Activated CD4-positive, alpha-beta T cell treated with anti-CD3 and anti-CD28 coated beads, Interleukin-2, amount 50 U/mL, for 24 hours (primary cell): ENCODE data around the gene ADGRD1.

Experiments
- DNase-seq, 2 donors: peaks; one replicate each; pipeline ENCODE4 v3.0.0-alpha.2; 2020; ENCODE audit warnings: low read depth in 1 of 2, low spot score in 1 of 2

Gene ADGRD1

GRCh38 chr12:131005161-131006035, 51.7 kb downstream of the ADGRD1 start:
- no peak for DNase-seq

- no peak for DNase-seq
Measured at GRCh38 chr12:131006036-131006735, 52.5 kb downstream of the ADGRD1 start.

- no peak for DNase-seq
Measured at GRCh38 chr12:131007031-131007739, 53.5 kb downstream of the ADGRD1 start.

- no peak for DNase-seq
Measured at GRCh38 chr12:131007740-131008117, 54.0 kb downstream of the ADGRD1 start.

GRCh38 chr12:131008131-131008912, 54.6 kb downstream of the ADGRD1 start:
- DNase-seq, result no peak

- DNase-seq, result no peak
Measured at GRCh38 chr12:131008913-131009270, 55.2 kb downstream of the ADGRD1 start.

- no peak for DNase-seq
Measured at GRCh38 chr12:131009595-131010395, 56.1 kb downstream of the ADGRD1 start.

- no peak for DNase-seq
Measured at GRCh38 chr12:131010396-131011131, 56.9 kb downstream of the ADGRD1 start.

- DNase-seq, result no peak
Measured at GRCh38 chr12:131011165-131012079, 57.7 kb downstream of the ADGRD1 start.

GRCh38 chr12:131012279-131013069, 58.8 kb downstream of the ADGRD1 start:
- DNase-seq, result no peak

- no peak for DNase-seq
Measured at GRCh38 chr12:131013118-131013517, 59.4 kb downstream of the ADGRD1 start.

GRCh38 chr12:131014343-131014742, 60.6 kb downstream of the ADGRD1 start:
- no peak for DNase-seq

GRCh38 chr12:131015581-131016337, 62.1 kb downstream of the ADGRD1 start:
- no peak for DNase-seq

GRCh38 chr12:131017477-131017991, 63.8 kb downstream of the ADGRD1 start:
- no peak for DNase-seq

GRCh38 chr12:131018019-131018620, 64.4 kb downstream of the ADGRD1 start:
- DNase-seq, result no peak

GRCh38 chr12:131018808-131019397, 65.2 kb downstream of the ADGRD1 start:
- DNase-seq, result no peak
